OCI-LY1 (cell line): Measurements from ENCODE around the gene SPEM3.

Experiments
- CTCF ChIP-seq: fragments of 200-600 bp; sonication (generic), shearing (Covaris generic); IDR thresholded peaks from 2 replicates; pipeline ENCODE4 v1.5.1; 2017; ENCODE audit warnings: mild to moderate bottlenecking, antibody characterized with exemption, low read length, moderate library complexity, mixed read lengths
- EZH2 ChIP-seq: fragments of 200-600 bp; sonication (generic), shearing (Covaris generic); IDR thresholded peaks from 2 replicates; pipeline ENCODE4 v1.8.0; 2017; ENCODE audit warnings: borderline replicate concordance, mixed run types, mild to moderate bottlenecking, antibody characterized with exemption, low read length, moderate library complexity, mixed read lengths

GRCh38 chr17:7480089-7480384, 51.4 kb downstream of the SPEM3 start:
- TF ChIP-seq CTCF (no peak), EZH2 (no peak)
